A549 (cell line): ENCODE results near the gene OVAAL. TPM values are rescaled to one million over a fixed set of nuclear protein-coding genes. Genes with fewer than 3 reads are reported as not detected.
A peak's percentile ranks its signal among the peaks of the same experiment; 100 is the strongest.

Experiments
- ATAC-seq, 2 experiments: fragments of 200-7000 bp in 1 of 2; fragments of >200 bp in 1 of 2; cut with Nextera tagmentation in 1 of 2; cut with Tn5 transposase in 1 of 2; 3 replicates each; pipeline versions ENCODE4 v1.8.0 to v1.9.1; 2018 to 2020; ENCODE audit warnings: mild to moderate bottlenecking in 1 of 2, moderate library complexity in 1 of 2
- CTCF ChIA-PET: fragments of 300-600 bp; sonication (Branson Sonifier 250); formaldehyde crosslinking; extraction: SDS; loops from one replicate; lab custom pipeline; 2021; ENCODE audit warnings: antibody characterized with exemption, inconsistent platforms; lab: Yijun Ruan, JAX
- POLR2A ChIA-PET: fragments of 350-600 bp; formaldehyde crosslinking; extraction: SDS; loops from one replicate; lab custom pipeline; 2021; ENCODE audit warnings: antibody characterized with exemption, inconsistent platforms; lab: Yijun Ruan, JAX
- DNase-seq, 2 experiments: peaks; one replicate each; pipeline versions ENCODE4 v3.0.0 to v3.0.0-alpha.2; 2011 to 2016; ENCODE audit warnings: low read depth in 1 of 2, low spot score in 1 of 2
- FAIRE-seq: peaks from 2 replicates; lab custom pipeline; 2011; peaks lifted over from hg19 to GRCh38; lab: Jason Lieb, UNC
- H3K27ac ChIP-seq, 2 experiments: fragments of >200 bp; sonication (Bioruptor Twin); formaldehyde crosslinking; 3 replicates each; pipeline ENCODE4 v1.5.1; 2016 to 2017
- H3K4me1 ChIP-seq: fragments of >200 bp; sonication (Bioruptor Twin); formaldehyde crosslinking; 3 replicates; pipeline ENCODE4 v1.6.1; 2016
- H3K4me2 ChIP-seq: fragments of >200 bp; sonication (Bioruptor Twin); formaldehyde crosslinking; 3 replicates; pipeline ENCODE4 v1.6.1; 2016
- H3K4me3 ChIP-seq: fragments of >200 bp; sonication (Bioruptor Twin); formaldehyde crosslinking; 3 replicates; pipeline ENCODE4 v1.5.1; 2016
- H3K9me3 ChIP-seq: fragments of >200 bp; sonication (Bioruptor Twin); formaldehyde crosslinking; 3 replicates; pipeline ENCODE4 v1.6.1; 2016
- CHD2 ChIP-seq: fragments of 150-350 bp; IDR thresholded peaks from 2 replicates; pipeline ENCODE4 v1.6.1; 2014; ENCODE audit warnings: low read length; ENCODE audit not compliant: partially characterized antibody
- EHF ChIP-seq: fragments of 250-450 bp; sonication (Bioruptor Pico); IDR thresholded peaks from 2 replicates; pipeline ENCODE4 v1.5.0; 2020; ENCODE audit warnings: mild to moderate bottlenecking
- EHMT2 ChIP-seq: fragments of 200-600 bp; sonication (generic); IDR thresholded peaks from 2 replicates; pipeline ENCODE4 v1.6.1; 2016; ENCODE audit warnings: antibody characterized with exemption, low read depth, mild to moderate bottlenecking, moderate library complexity
- FOXS1 ChIP-seq: fragments of 250-450 bp; sonication (Bioruptor Pico); IDR thresholded peaks from 2 replicates; pipeline ENCODE4 v1.5.0; 2020; ENCODE audit warnings: mild to moderate bottlenecking, moderate library complexity
- GATA3 ChIP-seq: IDR thresholded peaks from 2 replicates; pipeline ENCODE4 v1.6.1; 2012; ENCODE audit warnings: borderline replicate concordance
- HEYL ChIP-seq: fragments of 250-450 bp; sonication (Bioruptor Pico); IDR thresholded peaks from 2 replicates; pipeline ENCODE4 v1.8.0; 2021; ENCODE audit warnings: mild to moderate bottlenecking, moderate library complexity
- MAZ ChIP-seq: fragments of 150-350 bp; IDR thresholded peaks from 2 replicates; pipeline ENCODE4 v1.6.1; 2014; ENCODE audit warnings: antibody characterized with exemption, low read depth, low read length, borderline replicate concordance
- NPAS2 ChIP-seq: fragments of 250-450 bp; sonication (Bioruptor Pico); IDR thresholded peaks from 2 replicates; pipeline ENCODE4 v1.8.0; 2022; ENCODE audit warnings: mild to moderate bottlenecking, moderate library complexity, borderline replicate concordance
- RARB ChIP-seq: fragments of 250-450 bp; sonication (Bioruptor Pico); IDR thresholded peaks from 2 replicates; pipeline ENCODE4 v1.8.0; 2021; ENCODE audit warnings: mild to moderate bottlenecking, moderate library complexity
- SMC3 ChIP-seq: fragments of >200 bp; sonication (Bioruptor Twin); formaldehyde crosslinking; IDR thresholded peaks from 3 replicates; pipeline ENCODE4 v1.6.1; 2018; ENCODE audit warnings: inconsistent platforms
- TP53 ChIP-seq: fragments of 250-450 bp; sonication (Bioruptor Pico); IDR thresholded peaks from 2 replicates; pipeline ENCODE4 v1.5.0; 2021; ENCODE audit warnings: mild to moderate bottlenecking, moderate library complexity
- ZC3H11A ChIP-seq: fragments of 450-650 bp; IDR thresholded peaks from 2 replicates; pipeline ENCODE4 v1.6.1; 2014; ENCODE audit warnings: antibody characterized with exemption, mild to moderate bottlenecking
- ZFP36 ChIP-seq: fragments of 450-650 bp; IDR thresholded peaks from 2 replicates; pipeline ENCODE4 v1.6.1; 2014; ENCODE audit warnings: borderline replicate concordance; ENCODE audit not compliant: partially characterized antibody
- ZSCAN20 ChIP-seq: fragments of 250-450 bp; sonication (Bioruptor Pico); IDR thresholded peaks from 2 replicates; pipeline ENCODE4 v1.8.0; 2022; ENCODE audit warnings: mild to moderate bottlenecking, moderate library complexity
- WGBS: methylation state at CpG from one replicate; pipeline ENCODE4 v1.1.6; 2017; ENCODE audit errors: missing lambda C conversion rate; 5-methylcytosine and 5-hydroxymethylcytosine counted together
- polyA plus RNA-seq, 4 experiments: library from polyadenylated mRNA; depleted of rRNA in 3 of 4; stranded (reverse); fragments of >200 nt; fragmentation: RNase III in 1 of 4; extraction: RNeasy Plus Mini Kit Qiagen cat#74134 plus additional on column Dnase treatment in 1 of 4; gene quantifications; 2 replicates in 3 of 4; 3 replicates in 1 of 4; pipeline ENCODE4 v1.2.3, GENCODE V29; 2011 to 2017
- TF ChIP-seq, protein P1 (sequence below): fragments of 250-450 bp; sonication (Bioruptor Pico); IDR thresholded peaks from 2 replicates; pipeline ENCODE4 v1.5.0; 2021; ENCODE audit warnings: mild to moderate bottlenecking, moderate library complexity, borderline replicate concordance
- TF ChIP-seq, protein P2 (sequence below): IDR thresholded peaks from 2 replicates; pipeline ENCODE4 v1.6.1; 2012; ENCODE audit warnings: low read depth, borderline replicate concordance
- TF ChIP-seq, protein P3 (sequence below): fragments of >200 bp; sonication (Bioruptor Twin); formaldehyde crosslinking; IDR thresholded peaks from 2 replicates; pipeline ENCODE4 v1.6.1; 2016
- TF ChIP-seq, protein P4 (sequence below): fragments of >200 bp; sonication (Bioruptor Twin); formaldehyde crosslinking; IDR thresholded peaks from 3 replicates; pipeline ENCODE4 v1.6.1; 2016
- TF ChIP-seq, protein P5 (sequence below): fragments of 250-450 bp; sonication (Bioruptor Pico); IDR thresholded peaks from 2 replicates; pipeline ENCODE4 v1.5.0; 2020; ENCODE audit warnings: low read depth, mild to moderate bottlenecking, moderate library complexity
- TF ChIP-seq, protein P6 (sequence below): fragments of 150-350 bp; IDR thresholded peaks from 2 replicates; pipeline ENCODE4 v1.6.1; 2014; ENCODE audit warnings: low read depth, mild to moderate bottlenecking, low read length

OVAAL gene
- polyA plus RNA-seq, 2 of the 4 experiments (the other 2 are of a cell fraction), result 0.08 TPM; not detected in 1

DNA sequence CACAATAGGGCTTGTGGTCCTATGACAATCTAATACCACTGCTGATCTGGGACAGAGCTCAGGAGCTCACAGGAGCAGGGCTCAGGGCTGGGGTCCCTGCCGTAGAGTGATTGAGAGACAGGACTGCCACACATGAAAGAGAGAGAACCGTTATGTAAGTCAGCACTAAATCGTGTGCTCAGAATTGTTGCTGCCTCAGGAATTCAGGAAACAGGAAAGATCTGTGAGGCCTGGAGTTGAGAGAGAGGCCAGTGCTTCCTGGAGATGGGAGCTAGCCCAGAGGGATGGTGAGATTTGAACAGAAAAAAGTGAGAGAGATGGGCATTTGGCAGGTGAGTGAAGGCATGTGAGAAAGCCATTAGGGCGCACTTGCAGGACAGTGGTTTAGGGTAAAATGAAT is 38.9 kb upstream of the OVAAL start:
- WGBS, result 65% methylated on average over 4 of the region's 4 CpGs
- Histone ChIP-seq H3K4me1 (peaks cover 23% of the 10 kb centered on the region), H3K9me3 (no peaks in the 10 kb centered on the region), H3K27ac (peak overlapping the region; percentile 19 to 46; a peak in 4 of 6 replicates), H3K4me2 (no peak overlapping the region), H3K4me3 (no peak overlapping the region)
- ChIA-PET CTCF (interaction anchor here (0.9 to 10.9 kb wide), 4 partner anchors 13 to 362 kb away, joined by 3 to 145 read pairs (median 4); no protein-coding TSS in a partner anchor), POLR2A (no interaction called here)
- FAIRE-seq (no peak), ATAC-seq (no peak), DNase-seq (no peak)
- TF ChIP-seq, protein P1, sequence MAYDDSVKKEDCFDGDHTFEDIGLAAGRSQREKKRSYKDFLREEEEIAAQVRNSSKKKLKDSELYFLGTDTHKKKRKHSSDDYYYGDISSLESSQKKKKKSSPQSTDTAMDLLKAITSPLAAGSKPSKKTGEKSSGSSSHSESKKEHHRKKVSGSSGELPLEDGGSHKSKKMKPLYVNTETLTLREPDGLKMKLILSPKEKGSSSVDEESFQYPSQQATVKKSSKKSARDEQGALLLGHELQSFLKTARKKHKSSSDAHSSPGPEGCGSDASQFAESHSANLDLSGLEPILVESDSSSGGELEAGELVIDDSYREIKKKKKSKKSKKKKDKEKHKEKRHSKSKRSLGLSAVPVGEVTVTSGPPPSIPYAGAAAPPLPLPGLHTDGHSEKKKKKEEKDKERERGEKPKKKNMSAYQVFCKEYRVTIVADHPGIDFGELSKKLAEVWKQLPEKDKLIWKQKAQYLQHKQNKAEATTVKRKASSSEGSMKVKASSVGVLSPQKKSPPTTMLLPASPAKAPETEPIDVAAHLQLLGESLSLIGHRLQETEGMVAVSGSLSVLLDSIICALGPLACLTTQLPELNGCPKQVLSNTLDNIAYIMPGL (CRISPR knock-in tag), result no peak
- TF ChIP-seq ZC3H11A (no peak), GATA3 (no peak), FOXS1 (CRISPR knock-in tag) (no peak), TP53 (CRISPR knock-in tag) (no peak), RARB (CRISPR knock-in tag) (no peak), ZFP36 (no peak), HEYL (no peak), EHF (CRISPR knock-in tag) (no peak), MAZ (no peak), SMC3 (no peak), ZSCAN20 (no peak), EHMT2 (no peak), CHD2 (no peak), NPAS2 (CRISPR knock-in tag) (no peak)
- TF ChIP-seq, protein P2, sequence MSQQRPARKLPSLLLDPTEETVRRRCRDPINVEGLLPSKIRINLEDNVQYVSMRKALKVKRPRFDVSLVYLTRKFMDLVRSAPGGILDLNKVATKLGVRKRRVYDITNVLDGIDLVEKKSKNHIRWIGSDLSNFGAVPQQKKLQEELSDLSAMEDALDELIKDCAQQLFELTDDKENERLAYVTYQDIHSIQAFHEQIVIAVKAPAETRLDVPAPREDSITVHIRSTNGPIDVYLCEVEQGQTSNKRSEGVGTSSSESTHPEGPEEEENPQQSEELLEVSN, result no peak
- TF ChIP-seq, protein P3, sequence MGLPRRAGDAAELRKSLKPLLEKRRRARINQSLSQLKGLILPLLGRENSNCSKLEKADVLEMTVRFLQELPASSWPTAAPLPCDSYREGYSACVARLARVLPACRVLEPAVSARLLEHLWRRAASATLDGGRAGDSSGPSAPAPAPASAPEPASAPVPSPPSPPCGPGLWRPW, result no peak
- TF ChIP-seq, protein P4, sequence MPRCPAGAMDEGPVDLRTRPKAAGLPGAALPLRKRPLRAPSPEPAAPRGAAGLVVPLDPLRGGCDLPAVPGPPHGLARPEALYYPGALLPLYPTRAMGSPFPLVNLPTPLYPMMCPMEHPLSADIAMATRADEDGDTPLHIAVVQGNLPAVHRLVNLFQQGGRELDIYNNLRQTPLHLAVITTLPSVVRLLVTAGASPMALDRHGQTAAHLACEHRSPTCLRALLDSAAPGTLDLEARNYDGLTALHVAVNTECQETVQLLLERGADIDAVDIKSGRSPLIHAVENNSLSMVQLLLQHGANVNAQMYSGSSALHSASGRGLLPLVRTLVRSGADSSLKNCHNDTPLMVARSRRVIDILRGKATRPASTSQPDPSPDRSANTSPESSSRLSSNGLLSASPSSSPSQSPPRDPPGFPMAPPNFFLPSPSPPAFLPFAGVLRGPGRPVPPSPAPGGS, result no peak
- TF ChIP-seq, protein P5, sequence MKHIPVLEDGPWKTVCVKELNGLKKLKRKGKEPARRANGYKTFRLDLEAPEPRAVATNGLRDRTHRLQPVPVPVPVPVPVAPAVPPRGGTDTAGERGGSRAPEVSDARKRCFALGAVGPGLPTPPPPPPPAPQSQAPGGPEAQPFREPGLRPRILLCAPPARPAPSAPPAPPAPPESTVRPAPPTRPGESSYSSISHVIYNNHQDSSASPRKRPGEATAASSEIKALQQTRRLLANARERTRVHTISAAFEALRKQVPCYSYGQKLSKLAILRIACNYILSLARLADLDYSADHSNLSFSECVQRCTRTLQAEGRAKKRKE (CRISPR knock-in tag), result no peak
- TF ChIP-seq, protein P6, sequence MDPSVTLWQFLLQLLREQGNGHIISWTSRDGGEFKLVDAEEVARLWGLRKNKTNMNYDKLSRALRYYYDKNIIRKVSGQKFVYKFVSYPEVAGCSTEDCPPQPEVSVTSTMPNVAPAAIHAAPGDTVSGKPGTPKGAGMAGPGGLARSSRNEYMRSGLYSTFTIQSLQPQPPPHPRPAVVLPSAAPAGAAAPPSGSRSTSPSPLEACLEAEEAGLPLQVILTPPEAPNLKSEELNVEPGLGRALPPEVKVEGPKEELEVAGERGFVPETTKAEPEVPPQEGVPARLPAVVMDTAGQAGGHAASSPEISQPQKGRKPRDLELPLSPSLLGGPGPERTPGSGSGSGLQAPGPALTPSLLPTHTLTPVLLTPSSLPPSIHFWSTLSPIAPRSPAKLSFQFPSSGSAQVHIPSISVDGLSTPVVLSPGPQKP, result no peak
